HL-60 (cell line): ENCODE data around the gene C4B.
"Not testable (repeated sequence)": the region's sequence is repeated elsewhere in the genome, so short reads cannot be mapped to it uniquely, and the experiment has no call there.

ENCODE experiments used
- POLR2AphosphoS5 ChIP-seq: IDR thresholded peaks from 2 replicates; pipeline ENCODE4 v1.6.1; 2012; ENCODE audit warnings: low read depth
- TF ChIP-seq, protein P1 (sequence below): IDR thresholded peaks from one replicate; pipeline ENCODE4 v1.5.1; 2011; ENCODE audit warnings: low read length, control low read depth, inconsistent platforms; ENCODE audit not compliant: insufficient read depth
- TF ChIP-seq, protein P2 (sequence below): IDR thresholded peaks from 2 replicates; pipeline ENCODE4 v1.6.1; 2012; ENCODE audit warnings: low read depth; ENCODE audit not compliant: insufficient replicate concordance

DNA sequence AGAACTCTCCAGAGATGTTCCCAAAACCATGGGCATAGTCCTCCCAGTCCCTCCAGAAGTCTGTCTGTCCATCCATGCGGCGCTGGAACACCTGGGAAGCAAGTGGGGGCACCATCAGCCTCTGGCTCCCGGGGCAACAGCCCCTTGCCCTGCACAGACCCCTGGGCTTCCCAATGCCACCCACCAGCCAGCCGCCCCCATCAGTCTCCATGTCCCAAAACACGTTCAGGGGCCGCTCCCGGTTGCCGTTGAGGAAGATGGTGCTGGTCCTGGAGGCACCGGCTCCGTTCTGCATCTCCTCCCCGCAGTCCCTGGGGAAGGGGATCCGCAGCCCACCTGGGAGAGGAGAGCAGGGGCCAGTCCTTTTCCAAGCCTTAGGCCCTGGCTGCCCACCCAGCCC, 5.1 kb upstream of the C4B start:
- TF ChIP-seq, protein P1, sequence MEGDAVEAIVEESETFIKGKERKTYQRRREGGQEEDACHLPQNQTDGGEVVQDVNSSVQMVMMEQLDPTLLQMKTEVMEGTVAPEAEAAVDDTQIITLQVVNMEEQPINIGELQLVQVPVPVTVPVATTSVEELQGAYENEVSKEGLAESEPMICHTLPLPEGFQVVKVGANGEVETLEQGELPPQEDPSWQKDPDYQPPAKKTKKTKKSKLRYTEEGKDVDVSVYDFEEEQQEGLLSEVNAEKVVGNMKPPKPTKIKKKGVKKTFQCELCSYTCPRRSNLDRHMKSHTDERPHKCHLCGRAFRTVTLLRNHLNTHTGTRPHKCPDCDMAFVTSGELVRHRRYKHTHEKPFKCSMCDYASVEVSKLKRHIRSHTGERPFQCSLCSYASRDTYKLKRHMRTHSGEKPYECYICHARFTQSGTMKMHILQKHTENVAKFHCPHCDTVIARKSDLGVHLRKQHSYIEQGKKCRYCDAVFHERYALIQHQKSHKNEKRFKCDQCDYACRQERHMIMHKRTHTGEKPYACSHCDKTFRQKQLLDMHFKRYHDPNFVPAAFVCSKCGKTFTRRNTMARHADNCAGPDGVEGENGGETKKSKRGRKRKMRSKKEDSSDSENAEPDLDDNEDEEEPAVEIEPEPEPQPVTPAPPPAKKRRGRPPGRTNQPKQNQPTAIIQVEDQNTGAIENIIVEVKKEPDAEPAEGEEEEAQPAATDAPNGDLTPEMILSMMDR, result not testable (repeated sequence)
- not testable (repeated sequence) for TF ChIP-seq POLR2AphosphoS5
- TF ChIP-seq, protein P2, sequence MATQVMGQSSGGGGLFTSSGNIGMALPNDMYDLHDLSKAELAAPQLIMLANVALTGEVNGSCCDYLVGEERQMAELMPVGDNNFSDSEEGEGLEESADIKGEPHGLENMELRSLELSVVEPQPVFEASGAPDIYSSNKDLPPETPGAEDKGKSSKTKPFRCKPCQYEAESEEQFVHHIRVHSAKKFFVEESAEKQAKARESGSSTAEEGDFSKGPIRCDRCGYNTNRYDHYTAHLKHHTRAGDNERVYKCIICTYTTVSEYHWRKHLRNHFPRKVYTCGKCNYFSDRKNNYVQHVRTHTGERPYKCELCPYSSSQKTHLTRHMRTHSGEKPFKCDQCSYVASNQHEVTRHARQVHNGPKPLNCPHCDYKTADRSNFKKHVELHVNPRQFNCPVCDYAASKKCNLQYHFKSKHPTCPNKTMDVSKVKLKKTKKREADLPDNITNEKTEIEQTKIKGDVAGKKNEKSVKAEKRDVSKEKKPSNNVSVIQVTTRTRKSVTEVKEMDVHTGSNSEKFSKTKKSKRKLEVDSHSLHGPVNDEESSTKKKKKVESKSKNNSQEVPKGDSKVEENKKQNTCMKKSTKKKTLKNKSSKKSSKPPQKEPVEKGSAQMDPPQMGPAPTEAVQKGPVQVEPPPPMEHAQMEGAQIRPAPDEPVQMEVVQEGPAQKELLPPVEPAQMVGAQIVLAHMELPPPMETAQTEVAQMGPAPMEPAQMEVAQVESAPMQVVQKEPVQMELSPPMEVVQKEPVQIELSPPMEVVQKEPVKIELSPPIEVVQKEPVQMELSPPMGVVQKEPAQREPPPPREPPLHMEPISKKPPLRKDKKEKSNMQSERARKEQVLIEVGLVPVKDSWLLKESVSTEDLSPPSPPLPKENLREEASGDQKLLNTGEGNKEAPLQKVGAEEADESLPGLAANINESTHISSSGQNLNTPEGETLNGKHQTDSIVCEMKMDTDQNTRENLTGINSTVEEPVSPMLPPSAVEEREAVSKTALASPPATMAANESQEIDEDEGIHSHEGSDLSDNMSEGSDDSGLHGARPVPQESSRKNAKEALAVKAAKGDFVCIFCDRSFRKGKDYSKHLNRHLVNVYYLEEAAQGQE, result not testable (repeated sequence)
